Uterus (tissue), 4 donors: Measurements from ENCODE around the gene AKAP7. TPM values are rescaled to one million over a fixed set of nuclear protein-coding genes. Genes with fewer than 3 reads are reported as not detected.

ENCODE experiments used
- DNase-seq, 2 donors: peaks; one replicate each; pipeline ENCODE4 v3.0.0-alpha.2; 2019 to 2020
- H3K27ac ChIP-seq, 2 donors: fragments of 200-600 bp; sonication (generic); 1 replicate in 1 of 2; 2 replicates in 1 of 2; pipeline ENCODE4 v1.5.1; 2016 to 2018
- H3K27me3 ChIP-seq, 2 donors: fragments of 200-600 bp; sonication (generic); one replicate each; pipeline ENCODE4 v1.5.1; 2018 to 2019; ENCODE audit warnings: control low read depth in 1 of 2
- H3K36me3 ChIP-seq, 2 donors: fragments of 200-600 bp; sonication (generic); one replicate each; pipeline ENCODE4 v1.5.1; 2019; ENCODE audit warnings: control low read depth in 1 of 2
- H3K4me1 ChIP-seq, 2 donors: fragments of 200-600 bp; sonication (generic); one replicate each; pipeline ENCODE4 v1.5.1; 2018 to 2019; ENCODE audit warnings: control low read depth in 1 of 2
- H3K4me3 ChIP-seq, 2 donors: fragments of 200-600 bp; sonication (generic); 1 replicate in 1 of 2; 2 replicates in 1 of 2; pipeline ENCODE4 v1.5.1; 2018 to 2019; ENCODE audit warnings: mild to moderate bottlenecking in 1 of 2
- H3K9me3 ChIP-seq, 2 donors: fragments of 200-600 bp; sonication (generic); one replicate each; pipeline ENCODE4 v1.5.1; 2019; ENCODE audit warnings: control low read depth in 1 of 2
- CTCF ChIP-seq, 4 experiments: fragments of 200-600 bp in 2 of 4; fragments of 450-650 bp in 2 of 4; sonication (generic) in 2 of 4; IDR thresholded peaks; one replicate each; pipeline ENCODE4 v1.5.1; 2016 to 2019; ENCODE audit warnings: antibody characterized with exemption in 4 of 4, mild to moderate bottlenecking in 2 of 4, moderate library complexity in 1 of 4
- POLR2A ChIP-seq, 2 donors: fragments of 450-650 bp; IDR thresholded peaks; one replicate each; pipeline ENCODE4 v1.6.1; 2016; ENCODE audit warnings: antibody characterized with exemption in 2 of 2, mild to moderate bottlenecking in 1 of 2, moderate library complexity in 1 of 2
- intact Hi-C: fragments of 100-400 bp; cut with DNase I; formaldehyde crosslinking; loops from one replicate; pipeline ENCODE4 v1.15.1; 2023; ENCODE audit warnings: low total_unique reads
- total RNA-seq, 4 donors: library from RNA; depleted of rRNA in 3 of 4; stranded (reverse); fragments of >200 nt in 3 of 4; gene quantifications; one replicate each; pipeline versions ENCODE4 v1.1.0 to v1.2.4, GENCODE V29; 2014 to 2023
- donor health status: DM: yes; HTN: yes; CAD: no.

The AKAP7 gene
- total RNA-seq, 4 donors from 2014 or later, result 7.4 to 25.3 (median 21.3) TPM

- no peak overlapping the region for H3K27ac ChIP-seq
- no peaks in the 10 kb centered on the region for H3K4me1 ChIP-seq
- TF ChIP-seq CTCF (IDR thresholded peaks at IDR 0.05), result no peak
- TF ChIP-seq POLR2A (IDR thresholded peaks at IDR 0.05), result no peak
- H3K9me3 ChIP-seq, result no peaks in the 10 kb centered on the region
- H3K4me3 ChIP-seq, result no peak overlapping the region
- no peaks in the 10 kb centered on the region for H3K36me3 ChIP-seq
- H3K27me3 ChIP-seq, result no peaks in the 10 kb centered on the region
- no peak for DNase-seq
- intact Hi-C loops, result loop anchor here (5.0 kb wide), 1 partner anchor 229 kb away; no protein-coding TSS in a partner anchor
Measured at GRCh38 chr6:131116321-131116720, 18.9 kb upstream of the AKAP7 start.

- DNase-seq, result no peak
- H3K4me3 ChIP-seq, result no peak overlapping the region
- H3K9me3 ChIP-seq, result no peaks in the 10 kb centered on the region
- H3K36me3 ChIP-seq, result no peaks in the 10 kb centered on the region
- H3K27me3 ChIP-seq, result no peaks in the 10 kb centered on the region
- intact Hi-C loops, result loop anchor here (5.0 kb wide), 1 partner anchor 230 kb away; no protein-coding TSS in a partner anchor
- TF ChIP-seq CTCF (IDR thresholded peaks at IDR 0.05) (peak; percentile 46 to 70 (median 57)), POLR2A (IDR thresholded peaks at IDR 0.05) (no peak)
- H3K4me1 ChIP-seq, result no peaks in the 10 kb centered on the region
- H3K27ac ChIP-seq, result no peak overlapping the region
Measured at GRCh38 chr6:131116755-131117360, 18.4 kb upstream of the AKAP7 start.

GRCh38 chr6:131117878-131118277 is 17.4 kb upstream of the AKAP7 start:
- H3K27ac ChIP-seq, result no peak overlapping the region
- TF ChIP-seq POLR2A (IDR thresholded peaks at IDR 0.05) (no peak), CTCF (IDR thresholded peaks at IDR 0.05) (no peak)
- H3K4me1 ChIP-seq, result no peaks in the 10 kb centered on the region
- no peak for DNase-seq
- H3K36me3 ChIP-seq, result no peaks in the 10 kb centered on the region
- H3K4me3 ChIP-seq, result no peak overlapping the region
- H3K9me3 ChIP-seq, result no peaks in the 10 kb centered on the region
- intact Hi-C loops, result loop anchor here (5.0 kb wide), 1 partner anchor 231 kb away; no protein-coding TSS in a partner anchor
- H3K27me3 ChIP-seq, result no peaks in the 10 kb centered on the region

GRCh38 chr6:131122007-131122406 is 13.3 kb upstream of the AKAP7 start:
- Histone ChIP-seq H3K4me3 (no peak overlapping the region), H3K4me1 (no peaks in the 10 kb centered on the region), H3K36me3 (no peaks in the 10 kb centered on the region), H3K27ac (no peak overlapping the region), H3K9me3 (no peaks in the 10 kb centered on the region), H3K27me3 (no peaks in the 10 kb centered on the region)
- TF ChIP-seq CTCF (IDR thresholded peaks at IDR 0.05), result no peak
- TF ChIP-seq POLR2A (IDR thresholded peaks at IDR 0.05), result no peak
- no peak for DNase-seq
- intact Hi-C loops, result no loop called here

GRCh38 chr6:131122516-131122915 is 12.8 kb upstream of the AKAP7 start:
- DNase-seq, result no peak
- Histone ChIP-seq H3K4me1 (no peaks in the 10 kb centered on the region), H3K27me3 (no peaks in the 10 kb centered on the region), H3K9me3 (no peaks in the 10 kb centered on the region), H3K27ac (no peak overlapping the region), H3K4me3 (no peak overlapping the region), H3K36me3 (no peaks in the 10 kb centered on the region)
- TF ChIP-seq POLR2A (IDR thresholded peaks at IDR 0.05) (no peak), CTCF (IDR thresholded peaks at IDR 0.05) (no peak)
- intact Hi-C loops, result no loop called here
